Measurements from ENCODE around the gene FAM135A.

DNA sequence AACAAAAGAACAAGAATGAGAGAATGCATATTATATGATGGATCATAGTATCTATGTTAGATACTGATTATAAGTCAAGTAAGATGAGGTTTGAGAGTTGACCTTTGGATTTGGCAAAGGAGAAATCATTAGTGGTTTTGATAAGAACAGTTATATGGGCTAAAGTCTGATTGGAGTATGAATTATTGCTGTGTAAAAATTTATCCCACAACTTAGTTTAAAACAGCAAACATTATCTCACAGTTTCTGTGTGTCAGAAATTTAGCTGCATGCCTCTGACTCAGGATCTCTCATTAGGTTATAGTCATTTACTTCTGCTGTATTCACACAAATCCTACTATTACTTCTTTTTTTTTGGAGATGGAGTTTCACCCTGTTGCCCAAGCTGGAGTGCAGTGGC, 56.7 kb downstream of the FAM135A start:
- no peak for TF ChIP-seq EZH2 (IDR thresholded peaks at IDR 0.05; ENCODE audit: low read depth)
- TF ChIP-seq, protein P1, sequence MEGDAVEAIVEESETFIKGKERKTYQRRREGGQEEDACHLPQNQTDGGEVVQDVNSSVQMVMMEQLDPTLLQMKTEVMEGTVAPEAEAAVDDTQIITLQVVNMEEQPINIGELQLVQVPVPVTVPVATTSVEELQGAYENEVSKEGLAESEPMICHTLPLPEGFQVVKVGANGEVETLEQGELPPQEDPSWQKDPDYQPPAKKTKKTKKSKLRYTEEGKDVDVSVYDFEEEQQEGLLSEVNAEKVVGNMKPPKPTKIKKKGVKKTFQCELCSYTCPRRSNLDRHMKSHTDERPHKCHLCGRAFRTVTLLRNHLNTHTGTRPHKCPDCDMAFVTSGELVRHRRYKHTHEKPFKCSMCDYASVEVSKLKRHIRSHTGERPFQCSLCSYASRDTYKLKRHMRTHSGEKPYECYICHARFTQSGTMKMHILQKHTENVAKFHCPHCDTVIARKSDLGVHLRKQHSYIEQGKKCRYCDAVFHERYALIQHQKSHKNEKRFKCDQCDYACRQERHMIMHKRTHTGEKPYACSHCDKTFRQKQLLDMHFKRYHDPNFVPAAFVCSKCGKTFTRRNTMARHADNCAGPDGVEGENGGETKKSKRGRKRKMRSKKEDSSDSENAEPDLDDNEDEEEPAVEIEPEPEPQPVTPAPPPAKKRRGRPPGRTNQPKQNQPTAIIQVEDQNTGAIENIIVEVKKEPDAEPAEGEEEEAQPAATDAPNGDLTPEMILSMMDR (conservative IDR thresholded peaks at IDR 0.05): no peak

Data from PC-9 (cell line).